Measurements from ENCODE around the gene BUB1B. TPM values are rescaled to one million over a fixed set of nuclear protein-coding genes. Genes with fewer than 3 reads are reported as not detected.

The BUB1B gene
- total RNA-seq, 1 experiment from 2014 or later, result 83.2 TPM

GRCh38 chr15:40162552-40162951, 1.7 kb downstream of the BUB1B start:
- H4K8ac ChIP-seq (replicated peaks; ENCODE audit: insufficient read length, low read depth, low read length), result no peak overlapping the region
- no peak overlapping the region for H2BK20ac ChIP-seq (ENCODE audit: low read depth, low read length, poor library complexity, severe bottlenecking)
- H4K20me1 ChIP-seq (ENCODE audit: control insufficient read depth, insufficient read depth, insufficient read length), result no peaks in the 10 kb centered on the region
- H2AK5ac ChIP-seq (ENCODE audit: insufficient read length, low read length), result no peak overlapping the region
- no peak overlapping the region for H3K4ac ChIP-seq (ENCODE audit: low read depth, low read length)
- Mint-ChIP-seq H3K4me1 (peaks cover 16 to 17% of the 10 kb centered on the region in 2 experiments), H3K27ac (no peak overlapping the region), H3K4me3 (no peak overlapping the region), H3K36me3 (ENCODE audit: insufficient read depth in 1 of 3, low read depth in 3 of 3) (peaks cover 27 to 42% (median 36%) of the 10 kb centered on the region in 3 experiments; a peak in 6 of 7 replicates), H3K27me3 (ENCODE audit: low read depth) (no peaks in the 10 kb centered on the region), H3K9me3 (no peaks in the 10 kb centered on the region)
- peak overlapping the region; percentile 96 for H3K4me2 ChIP-seq (ENCODE audit: insufficient read depth, insufficient read length, low read length)
- peaks cover 3% of the 10 kb centered on the region; the same call in 1 of the 2 replicates for H3K4me1 ChIP-seq (ENCODE audit: insufficient read depth, low read length)
- peaks cover 37% of the 10 kb centered on the region for H3K79me2 ChIP-seq (ENCODE audit: insufficient read depth, low read length)
- no peak overlapping the region for H3K27ac ChIP-seq (ENCODE audit: insufficient read length, low read depth, low read length)
- H2BK120ac ChIP-seq (ENCODE audit: low read depth, low read length, poor library complexity, severe bottlenecking), result no peak overlapping the region
- no peak for DNase-seq
- no CpG with 5 or more reads among the region's 2 CpGs for WGBS (ENCODE audit: extremely low coverage, insufficient read length, low lambda C conversion rate)
- no peak for TF ChIP-seq CTCF (conservative IDR thresholded peaks at IDR 0.05)
- no peak overlapping the region for H2AFZ ChIP-seq (ENCODE audit: low read length)
- H3K9me3 ChIP-seq (ENCODE audit: control insufficient read depth, low read depth, low read length), result no peaks in the 10 kb centered on the region
- peaks cover 6% of the 10 kb centered on the region for H3K23me2 ChIP-seq (ENCODE audit: insufficient read length, low read depth, low read length, poor library complexity, severe bottlenecking)
- H4K5ac ChIP-seq (ENCODE audit: insufficient read length, low read depth, low read length), result no peak overlapping the region
- no peak overlapping the region for H4K91ac ChIP-seq (ENCODE audit: insufficient read length, low read depth, low read length)
- no peak overlapping the region for H3K18ac ChIP-seq (ENCODE audit: insufficient read length, low read depth, low read length)
- no peak overlapping the region for H3T11ph ChIP-seq (ENCODE audit: low read length)
- peak overlapping the region; percentile 91 for H3K9ac ChIP-seq (ENCODE audit: extremely low read depth, insufficient read length, low read length)
- H3K27me3 ChIP-seq (ENCODE audit: insufficient read depth, low read length), result no peaks in the 10 kb centered on the region
- no peak overlapping the region for H2BK15ac ChIP-seq (ENCODE audit: low read depth, low read length)
- no peak overlapping the region for H2BK12ac ChIP-seq (ENCODE audit: insufficient read length, low read depth, low read length)
- no peak overlapping the region for H3K23ac ChIP-seq (ENCODE audit: insufficient read length, low read depth, low read length)
- H3K56ac ChIP-seq (ENCODE audit: insufficient read length, low read depth, low read length), result no peak overlapping the region
- H3K79me1 ChIP-seq (ENCODE audit: insufficient read depth, low read depth, low read length, poor library complexity, severe bottlenecking), result peaks cover 7% of the 10 kb centered on the region
- H2BK5ac ChIP-seq (ENCODE audit: insufficient read length, low read length), result no peak overlapping the region
- no peak overlapping the region for H3K14ac ChIP-seq (ENCODE audit: insufficient read depth, low read length)

Data from H9 (cell line).